CD8-positive, alpha-beta memory T cell (primary cell): Measurements from ENCODE around the gene PXT1. TPM values are rescaled to one million over a fixed set of nuclear protein-coding genes. Genes with fewer than 3 reads are reported as not detected.

Experiments used
- CTCF ChIA-PET: fragments of 350-600 bp; sonication (Branson Sonifier 250); formaldehyde crosslinking; loops from one replicate; lab custom pipeline; 2021; ENCODE audit warnings: antibody characterized with exemption; lab: Charles Lee
- POLR2A ChIA-PET: fragments of 350-600 bp; sonication (Branson Sonifier 250); formaldehyde crosslinking; loops from one replicate; lab custom pipeline; 2021; ENCODE audit warnings: antibody characterized with exemption; lab: Charles Lee
- DNase-seq, 5 donors: peaks; one replicate each; pipeline versions ENCODE4 v3.0.0 to v3.0.0-alpha.2; 2020 to 2022; ENCODE audit warnings: mixed read lengths in 1 of 5
- H3K27ac ChIP-seq: one replicate; pipeline ENCODE4 v1.7.0; 2013; ENCODE audit warnings: low read depth, mild to moderate bottlenecking, low read length, moderate library complexity
- H3K27me3 ChIP-seq: 2 replicates; pipeline ENCODE4 v1.7.0; 2013; ENCODE audit warnings: low read length, mild to moderate bottlenecking; ENCODE audit not compliant: insufficient read depth, poor library complexity, severe bottlenecking
- H3K36me3 ChIP-seq: 2 replicates; pipeline ENCODE4 v1.7.0; 2013; ENCODE audit warnings: mild to moderate bottlenecking, low read length, moderate library complexity; ENCODE audit not compliant: insufficient read depth
- H3K4me1 ChIP-seq: 2 replicates; pipeline ENCODE4 v1.7.0; 2013; ENCODE audit warnings: mild to moderate bottlenecking, low read length, moderate library complexity; ENCODE audit not compliant: insufficient read depth
- H3K4me3 ChIP-seq: 2 replicates; pipeline ENCODE4 v1.7.0; 2013; ENCODE audit warnings: mild to moderate bottlenecking, low read length
- H3K9me3 ChIP-seq: 2 replicates; pipeline ENCODE4 v1.7.0; 2013; ENCODE audit warnings: mild to moderate bottlenecking, low read length
- H3K27ac Mint-ChIP-seq, 8 donors: one replicate each; pipeline ENCODE4 v1.8.0; 2020 to 2021; ENCODE audit warnings: mixed read lengths in 8 of 8, mild to moderate bottlenecking in 6 of 8, inconsistent platforms in 3 of 8, moderate library complexity in 3 of 8
- H3K27me3 Mint-ChIP-seq, 2 donors: one replicate each; pipeline ENCODE4 v1.8.0; 2020 to 2021; ENCODE audit warnings: mixed read lengths in 2 of 2, mild to moderate bottlenecking in 1 of 2, moderate library complexity in 1 of 2
- H3K36me3 Mint-ChIP-seq, 3 donors: one replicate each; pipeline ENCODE4 v1.8.0; 2020 to 2021; ENCODE audit warnings: mixed read lengths in 3 of 3, inconsistent platforms in 1 of 3, mild to moderate bottlenecking in 1 of 3
- H3K4me1 Mint-ChIP-seq, 3 donors: one replicate each; pipeline ENCODE4 v1.8.0; 2020 to 2021; ENCODE audit warnings: mixed read lengths in 3 of 3, inconsistent platforms in 1 of 3, mild to moderate bottlenecking in 1 of 3
- H3K4me3 Mint-ChIP-seq, 7 donors: one replicate each; pipeline ENCODE4 v1.8.0; 2020 to 2021; ENCODE audit warnings: mixed read lengths in 7 of 7, mild to moderate bottlenecking in 6 of 7, moderate library complexity in 4 of 7, inconsistent platforms in 2 of 7
- H3K9me3 Mint-ChIP-seq, 5 donors: one replicate each; pipeline ENCODE4 v1.8.0; 2020 to 2022; ENCODE audit warnings: mixed read lengths in 5 of 5, mild to moderate bottlenecking in 3 of 5, moderate library complexity in 2 of 5, inconsistent platforms in 1 of 5
- polyA plus RNA-seq: library from polyadenylated mRNA; unstranded; fragments of 300-500 nt; fragmentation: Illumina TruSeq; gene quantifications from one replicate; pipeline ENCODE4 v1.2.3, GENCODE V29; 2021
- total RNA-seq, 2 experiments: library from RNA; stranded (reverse); gene quantifications; one replicate each; pipeline ENCODE4 v1.2.3, GENCODE V29; 2021

The PXT1 gene
- total and polyA plus RNA-seq, 3 experiments from 2014 or later = 0.20 TPM; not detected in 2

DNA sequence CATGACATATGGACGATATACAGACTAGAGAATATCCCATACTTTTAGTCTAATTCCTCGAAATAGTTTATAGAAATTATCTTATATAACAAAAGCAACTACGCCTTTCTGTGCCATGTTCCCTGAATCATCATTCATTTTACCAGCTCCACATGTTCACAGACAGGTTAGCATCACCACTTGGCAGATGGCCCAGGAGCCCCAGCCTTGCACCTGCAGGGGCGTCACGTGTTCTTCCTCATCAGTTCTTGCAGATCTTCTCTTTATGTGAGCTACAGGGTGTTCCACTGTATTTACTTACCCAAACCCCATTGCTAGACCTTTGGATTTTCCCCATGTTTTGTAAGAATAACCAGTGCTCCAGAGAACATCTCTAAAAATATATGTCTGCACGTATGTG is 93.4 kb downstream of the PXT1 start:
- Histone ChIP-seq H3K9me3 (no peaks in the 10 kb centered on the region), H3K27me3 (no peaks in the 10 kb centered on the region), H3K4me3 (no peak overlapping the region), H3K36me3 (no peaks in the 10 kb centered on the region), H3K4me1 (no peaks in the 10 kb centered on the region), H3K27ac (no peak overlapping the region)
- H3K27me3 Mint-ChIP-seq = peaks cover 0 to 1% of the 10 kb centered on the region in 2 donors
- H3K36me3 Mint-ChIP-seq = peaks cover 0 to 3% (median 2%) of the 10 kb centered on the region in 3 donors
- H3K27ac Mint-ChIP-seq = no peak overlapping the region
- ChIA-PET POLR2A (no interaction called here), CTCF (interaction anchor here (0.8 kb wide), 1 partner anchor 8 kb away, joined by 3 read pairs; no protein-coding TSS in a partner anchor)
- peak in 1 of 5 donors; percentile 8 for DNase-seq
- peaks cover 0 to 3% (median 0%) of the 10 kb centered on the region in 5 donors for H3K9me3 Mint-ChIP-seq
- no peaks in the 10 kb centered on the region for H3K4me1 Mint-ChIP-seq
- H3K4me3 Mint-ChIP-seq = no peak overlapping the region

DNA sequence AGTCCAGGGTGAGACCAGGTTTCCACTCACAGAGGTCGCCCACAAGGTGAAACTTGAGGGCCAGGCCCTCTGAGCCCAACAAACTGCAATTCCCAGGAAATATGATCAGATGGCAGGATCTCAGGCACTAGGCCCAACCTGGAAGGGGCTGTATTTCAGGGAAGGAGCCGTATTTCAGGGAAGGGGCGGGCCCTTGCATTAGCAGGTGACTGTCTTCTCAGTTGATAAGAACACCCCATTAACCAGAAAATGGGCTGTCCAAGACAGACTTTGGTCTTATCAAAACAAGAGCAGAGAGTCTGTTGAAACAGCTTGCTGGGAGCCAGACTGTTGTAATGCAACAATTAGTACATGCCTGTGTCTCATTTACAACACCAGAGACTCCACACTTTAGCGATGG is 95.0 kb downstream of the PXT1 start:
- Histone ChIP-seq H3K4me3 (no peak overlapping the region), H3K27ac (no peak overlapping the region), H3K27me3 (no peaks in the 10 kb centered on the region), H3K9me3 (no peaks in the 10 kb centered on the region), H3K4me1 (no peaks in the 10 kb centered on the region), H3K36me3 (no peaks in the 10 kb centered on the region)
- POLR2A ChIA-PET = no interaction called here
- Mint-ChIP-seq H3K9me3 (no peaks in the 10 kb centered on the region), H3K4me1 (no peaks in the 10 kb centered on the region), H3K27ac (no peak overlapping the region), H3K36me3 (no peaks in the 10 kb centered on the region), H3K27me3 (no peaks in the 10 kb centered on the region), H3K4me3 (no peak overlapping the region)
- no peak for DNase-seq
- CTCF ChIA-PET = no interaction called here

DNA sequence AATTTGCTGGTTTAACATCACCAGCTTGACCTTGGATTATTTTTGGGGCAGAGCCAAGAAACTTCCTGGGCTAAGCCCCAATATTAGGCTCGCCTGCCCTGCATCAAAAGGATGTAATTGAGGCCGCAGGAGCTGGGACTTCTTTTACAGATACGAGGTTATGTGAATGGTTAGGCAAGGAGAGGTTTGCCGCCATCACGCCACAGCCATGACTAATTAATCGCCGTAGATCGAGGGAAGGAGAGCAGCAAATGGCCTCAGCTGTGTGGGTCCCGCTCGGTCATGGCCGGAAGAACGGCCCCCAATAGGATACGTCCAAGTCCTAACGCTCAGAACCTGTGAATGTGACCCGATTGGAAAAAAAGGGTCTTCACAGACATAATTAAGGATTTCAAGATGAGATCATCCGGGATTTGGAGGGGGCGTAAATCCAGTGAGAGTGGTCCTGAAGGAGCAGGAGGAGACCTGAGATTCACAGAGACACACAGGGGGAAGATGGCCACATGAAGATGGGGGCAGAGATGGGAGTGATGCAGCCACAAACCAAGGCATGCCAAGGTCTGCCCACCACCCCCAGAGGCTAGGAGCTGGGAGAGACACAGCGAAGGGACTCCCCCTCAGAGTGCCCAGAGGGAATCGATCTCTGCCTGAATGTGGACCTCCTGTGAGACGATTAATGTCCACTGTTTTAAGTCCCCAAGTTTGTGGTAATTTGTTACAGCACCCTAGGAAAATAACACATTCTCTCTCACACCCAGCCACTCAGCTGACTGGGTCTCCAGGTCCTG is 96.0 kb downstream of the PXT1 start:
- Histone ChIP-seq H3K27ac (no peak overlapping the region), H3K4me1 (no peaks in the 10 kb centered on the region), H3K9me3 (no peaks in the 10 kb centered on the region), H3K27me3 (no peaks in the 10 kb centered on the region), H3K4me3 (no peak overlapping the region), H3K36me3 (no peaks in the 10 kb centered on the region)
- ChIA-PET POLR2A (no interaction called here), CTCF (interaction anchor here (0.7 to 1.4 kb wide), 3 partner anchors 11 to 172 kb away, joined by 3 read pairs; no protein-coding TSS in a partner anchor)
- H3K27me3 Mint-ChIP-seq = peaks cover 0 to 3% of the 10 kb centered on the region in 2 donors
- no peak overlapping the region for H3K27ac Mint-ChIP-seq
- H3K4me3 Mint-ChIP-seq = no peak overlapping the region
- no peaks in the 10 kb centered on the region for H3K9me3 Mint-ChIP-seq
- H3K4me1 Mint-ChIP-seq = no peaks in the 10 kb centered on the region
- no peaks in the 10 kb centered on the region for H3K36me3 Mint-ChIP-seq
- no peak for DNase-seq

DNA sequence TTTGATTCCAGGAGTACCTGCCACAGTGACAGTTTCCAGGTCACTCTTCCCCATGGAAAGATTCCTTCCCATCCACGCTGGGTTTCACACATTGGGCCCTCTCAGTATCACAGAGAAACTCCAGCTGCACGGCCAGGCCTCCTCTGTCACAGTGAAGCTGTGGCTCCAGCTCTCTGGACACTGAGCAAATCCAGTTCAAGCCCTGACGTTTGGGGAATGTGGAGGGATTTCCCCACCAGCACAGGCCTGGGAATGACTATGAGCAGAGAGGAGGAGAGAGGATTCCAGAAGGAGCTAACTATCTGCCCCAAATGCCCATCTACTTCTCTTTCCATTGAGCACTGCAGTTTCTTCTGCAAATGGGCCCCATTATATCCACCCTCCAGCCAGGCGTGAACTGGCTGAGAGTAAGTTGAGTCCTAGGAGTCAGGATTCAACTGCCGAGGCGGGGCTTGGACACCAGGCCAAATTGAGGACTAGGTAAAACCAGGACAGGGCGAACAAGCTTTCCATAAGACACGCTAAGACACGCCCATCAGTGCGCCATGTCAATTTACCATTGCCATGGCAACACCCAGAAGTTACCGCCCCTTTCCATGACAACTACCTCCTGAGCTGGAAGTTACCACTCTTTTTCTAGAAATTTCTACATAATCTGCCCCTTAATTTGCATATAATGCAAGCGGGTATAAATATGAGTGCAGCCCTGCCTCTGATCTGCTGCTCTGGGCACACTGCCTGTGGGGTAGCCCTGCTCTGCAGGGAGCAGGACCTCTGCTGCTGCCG is 96.8 kb downstream of the PXT1 start:
- Histone ChIP-seq H3K27me3 (peaks cover under 1% of the 10 kb centered on the region), H3K9me3 (no peaks in the 10 kb centered on the region), H3K27ac (no peak overlapping the region), H3K36me3 (no peaks in the 10 kb centered on the region), H3K4me1 (peaks cover 4% of the 10 kb centered on the region), H3K4me3 (no peak overlapping the region)
- H3K4me1 Mint-ChIP-seq = peaks cover under 1 to 2% (median 1%) of the 10 kb centered on the region in 3 donors
- no peaks in the 10 kb centered on the region for H3K36me3 Mint-ChIP-seq
- H3K4me3 Mint-ChIP-seq = no peak overlapping the region
- peaks cover under 1 to 4% of the 10 kb centered on the region in 2 donors for H3K27me3 Mint-ChIP-seq
- no peak for DNase-seq
- POLR2A ChIA-PET = no interaction called here
- H3K27ac Mint-ChIP-seq = no peak overlapping the region
- H3K9me3 Mint-ChIP-seq = peaks cover 0 to under 1% (median 0%) of the 10 kb centered on the region in 5 donors
- CTCF ChIA-PET = interaction anchor here (0.7 to 1.4 kb wide), 3 partner anchors 12 to 171 kb away, joined by 3 read pairs; no protein-coding TSS in a partner anchor

DNA sequence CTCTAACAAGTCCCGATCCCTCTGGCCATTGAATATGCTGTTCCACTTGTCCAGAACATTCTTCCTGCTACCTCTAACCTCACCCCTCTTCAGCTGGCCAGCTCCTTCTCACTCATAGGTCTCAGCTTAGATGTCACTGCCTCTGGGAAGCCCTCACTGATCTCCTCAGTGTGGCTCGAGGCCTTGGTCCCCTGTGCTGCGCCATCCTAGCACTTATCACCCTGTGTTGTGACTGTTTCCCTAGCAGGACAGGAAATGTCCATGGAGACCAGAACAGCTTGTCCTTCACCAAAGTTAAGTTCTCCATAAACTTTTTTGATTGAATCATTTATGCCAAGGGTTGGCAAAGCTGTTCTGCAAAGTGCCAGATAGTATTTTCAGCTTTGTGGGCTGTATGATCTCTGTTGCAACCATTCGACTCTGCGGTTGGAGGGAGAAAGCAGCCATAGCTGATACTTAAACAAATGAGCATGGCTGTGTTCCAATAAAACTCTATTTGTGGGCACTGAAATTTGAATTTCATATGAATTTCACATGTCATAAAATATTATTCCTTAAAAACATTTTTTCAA is 99.5 kb downstream of the PXT1 start:
- H3K9me3 Mint-ChIP-seq = peaks cover 0 to 1% (median 0%) of the 10 kb centered on the region in 5 donors
- H3K36me3 Mint-ChIP-seq = no peaks in the 10 kb centered on the region
- H3K27ac Mint-ChIP-seq = no peak overlapping the region
- peaks cover 7% of the 10 kb centered on the region for H3K4me1 ChIP-seq
- peaks cover 4 to 9% (median 5%) of the 10 kb centered on the region in 3 donors for H3K4me1 Mint-ChIP-seq
- no peak overlapping the region for H3K27ac ChIP-seq
- no peak overlapping the region for H3K4me3 ChIP-seq
- CTCF ChIA-PET = interaction anchor here (1.1 to 3.9 kb wide), 3 partner anchors 8 to 41 kb away, joined by 3 to 26 read pairs (median 16); no protein-coding TSS in a partner anchor
- no peaks in the 10 kb centered on the region for H3K36me3 ChIP-seq
- peaks cover 4% of the 10 kb centered on the region for H3K27me3 ChIP-seq
- no peak overlapping the region for H3K4me3 Mint-ChIP-seq
- POLR2A ChIA-PET = no interaction called here
- no peak for DNase-seq
- H3K9me3 ChIP-seq = no peaks in the 10 kb centered on the region
- H3K27me3 Mint-ChIP-seq = peaks cover 10 to 20% of the 10 kb centered on the region in 2 donors

DNA sequence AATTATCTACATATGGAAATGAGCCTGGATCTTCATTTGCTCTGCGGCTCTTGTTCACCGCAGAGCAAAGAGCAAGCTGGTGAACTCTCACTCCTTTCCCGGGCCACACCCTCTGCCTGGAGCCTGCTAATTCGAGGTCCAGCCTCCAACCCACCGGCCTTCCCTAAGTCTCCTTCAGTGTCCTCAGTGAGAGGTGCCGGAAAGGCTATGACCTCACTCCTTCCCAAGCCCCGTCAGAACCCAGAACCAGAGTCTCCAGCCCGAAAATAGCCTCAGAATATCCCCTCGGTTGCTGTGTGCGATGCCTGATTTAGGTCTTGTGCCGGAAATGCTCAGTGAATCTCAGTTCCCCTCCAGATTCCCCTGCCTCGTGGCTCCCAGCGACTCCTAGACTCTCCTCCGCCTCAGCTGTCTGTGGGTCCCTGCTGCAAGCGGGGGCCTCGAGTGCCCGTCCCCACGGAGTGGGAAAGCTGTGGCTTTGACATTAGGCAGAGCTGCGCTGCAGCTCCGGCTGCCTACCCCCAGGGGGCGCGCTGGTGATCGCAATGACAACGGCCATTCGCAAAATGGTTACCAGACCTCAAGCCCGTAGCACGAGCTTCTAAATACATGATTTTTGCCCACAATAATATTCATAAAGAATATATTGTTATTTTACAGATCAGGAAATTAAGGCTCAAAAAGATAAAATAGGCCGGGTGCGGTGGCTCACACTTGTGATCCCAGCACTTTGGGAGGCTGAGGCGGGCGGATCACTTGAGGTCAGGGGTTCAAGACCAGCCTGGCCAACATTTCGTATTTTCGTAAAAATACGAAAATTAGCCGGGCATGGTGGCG is 101.8 kb downstream of the PXT1 start:
- Histone ChIP-seq H3K4me3 (peak overlapping the region; percentile 5), H3K9me3 (no peaks in the 10 kb centered on the region), H3K4me1 (peaks cover 12% of the 10 kb centered on the region), H3K36me3 (no peaks in the 10 kb centered on the region), H3K27me3 (peaks cover 5% of the 10 kb centered on the region), H3K27ac (no peak overlapping the region)
- H3K4me3 Mint-ChIP-seq = peak overlapping the region in 4 of 7 donors; percentile 44 to 78 (median 65)
- CTCF ChIA-PET = interaction anchor here (0.5 to 3.9 kb wide), 28 partner anchors 8 to 1905 kb away, joined by 3 to 26 read pairs (median 4); partner anchors contain the start of gene MAPK14
- no peaks in the 10 kb centered on the region for H3K36me3 Mint-ChIP-seq
- peaks cover 8 to 20% (median 20%) of the 10 kb centered on the region in 3 donors for H3K4me1 Mint-ChIP-seq
- DNase-seq = peak; percentile 54 to 76 (median 62)
- POLR2A ChIA-PET = interaction anchor here (0.6 kb wide), 1 partner anchor 497 kb away, joined by 3 read pairs; no protein-coding TSS in a partner anchor
- peak overlapping the region in 3 of 8 donors; percentile 65 to 81 (median 77) for H3K27ac Mint-ChIP-seq
- peaks cover 0 to 1% (median 0%) of the 10 kb centered on the region in 5 donors for H3K9me3 Mint-ChIP-seq
- peaks cover 14 to 29% of the 10 kb centered on the region in 2 donors for H3K27me3 Mint-ChIP-seq
